ENCODE results near the gene MRPS6.

The MRPS6 gene

DNA sequence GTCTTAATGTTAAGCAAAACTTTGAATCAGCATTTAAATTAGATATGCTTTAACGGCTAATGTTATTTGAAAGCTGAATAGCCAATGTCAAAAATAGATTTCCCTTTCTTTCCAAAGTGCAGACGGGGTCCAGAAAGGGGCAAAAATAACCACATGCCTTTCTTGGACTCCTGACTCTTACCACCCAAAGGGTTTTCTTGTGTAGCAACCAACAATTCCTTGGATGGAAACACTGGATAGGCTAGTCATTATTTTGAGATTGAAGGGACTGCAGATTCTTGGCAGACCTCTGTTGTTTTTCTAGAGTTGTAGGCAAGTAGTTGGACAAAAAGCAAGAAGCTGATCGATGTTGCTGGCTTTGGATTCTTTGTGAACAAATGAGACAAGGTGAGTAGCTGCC lies 107.0 kb downstream of the MRPS6 start:
- no peak for DNase-seq (ENCODE audit: low read depth)

DNA sequence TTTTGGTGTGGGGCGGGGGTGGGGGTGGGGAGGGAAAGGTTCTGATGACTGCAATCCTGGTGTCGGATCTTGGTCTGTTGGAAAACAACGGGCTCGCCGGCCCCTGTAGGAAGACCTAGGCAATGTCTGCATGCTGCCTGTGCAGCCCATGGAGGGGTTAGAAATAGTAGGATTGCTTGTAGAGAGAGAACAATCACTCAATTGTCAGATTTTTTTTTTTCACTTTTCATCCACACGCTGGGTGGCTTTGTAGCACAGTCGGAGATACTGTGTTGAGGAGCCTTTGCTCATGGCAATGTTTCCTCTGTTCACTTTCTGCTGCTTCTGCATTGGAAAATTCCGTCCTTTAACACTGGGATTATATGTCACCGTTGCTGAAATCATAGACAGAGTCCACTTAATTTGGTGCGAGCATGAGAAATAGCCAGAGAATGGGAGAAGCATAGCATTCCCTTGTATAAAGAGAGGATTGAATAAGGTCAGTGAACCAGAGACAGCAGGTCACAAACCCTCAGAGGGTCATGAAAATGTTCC lies 107.5 kb downstream of the MRPS6 start:
- DNase-seq (ENCODE audit: low read depth) = no peak

DNA sequence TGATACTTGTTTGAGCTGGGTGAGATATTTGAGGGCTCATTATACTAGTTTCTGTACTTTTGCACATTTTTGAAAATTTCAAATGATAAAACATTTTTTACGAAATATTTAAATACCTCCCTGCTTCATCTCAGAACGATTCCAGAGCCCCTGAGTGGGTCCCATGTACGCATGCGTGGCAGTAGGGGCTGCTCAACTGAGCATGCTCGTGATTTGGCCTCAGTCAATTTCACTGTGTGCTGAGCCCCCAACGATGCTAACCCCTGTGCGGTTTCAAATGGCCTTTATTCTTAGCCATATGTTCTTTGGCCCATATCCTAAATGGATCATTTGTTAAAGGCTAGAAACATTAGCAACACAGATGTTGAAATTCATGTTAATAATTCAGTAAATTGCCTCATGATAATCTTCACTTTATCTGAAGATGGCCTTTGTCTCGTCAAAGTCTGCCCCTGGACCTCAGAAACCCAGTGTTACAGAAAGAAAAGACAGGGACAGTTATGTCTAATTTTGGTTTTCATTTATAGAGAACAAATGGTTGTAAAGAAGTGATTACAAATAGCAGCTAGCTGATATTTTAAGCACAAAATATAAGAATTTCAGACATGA lies 108.2 kb downstream of the MRPS6 start:
- no peak for DNase-seq (ENCODE audit: low read depth)

DNA sequence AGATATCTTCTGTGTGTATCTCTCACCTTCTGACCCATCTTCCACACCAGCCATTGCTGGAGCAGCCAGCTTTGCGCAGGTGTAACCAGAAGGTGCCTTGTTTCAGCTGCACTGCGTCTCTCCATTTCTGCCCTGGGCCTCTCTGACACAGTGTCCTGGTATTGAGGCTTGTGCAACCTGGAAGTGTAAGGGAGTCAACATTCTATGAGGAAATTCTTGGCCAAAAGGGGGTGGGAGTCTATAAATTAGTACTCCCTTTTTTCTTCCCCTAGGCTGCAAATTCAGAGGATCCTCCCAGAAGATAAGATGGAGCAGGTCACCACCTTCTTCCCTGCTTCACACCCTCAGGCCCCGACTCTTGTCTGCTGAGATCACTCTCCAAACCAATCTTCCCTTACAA lies 109.1 kb downstream of the MRPS6 start:
- DNase-seq (ENCODE audit: low read depth) = no peak

DNA sequence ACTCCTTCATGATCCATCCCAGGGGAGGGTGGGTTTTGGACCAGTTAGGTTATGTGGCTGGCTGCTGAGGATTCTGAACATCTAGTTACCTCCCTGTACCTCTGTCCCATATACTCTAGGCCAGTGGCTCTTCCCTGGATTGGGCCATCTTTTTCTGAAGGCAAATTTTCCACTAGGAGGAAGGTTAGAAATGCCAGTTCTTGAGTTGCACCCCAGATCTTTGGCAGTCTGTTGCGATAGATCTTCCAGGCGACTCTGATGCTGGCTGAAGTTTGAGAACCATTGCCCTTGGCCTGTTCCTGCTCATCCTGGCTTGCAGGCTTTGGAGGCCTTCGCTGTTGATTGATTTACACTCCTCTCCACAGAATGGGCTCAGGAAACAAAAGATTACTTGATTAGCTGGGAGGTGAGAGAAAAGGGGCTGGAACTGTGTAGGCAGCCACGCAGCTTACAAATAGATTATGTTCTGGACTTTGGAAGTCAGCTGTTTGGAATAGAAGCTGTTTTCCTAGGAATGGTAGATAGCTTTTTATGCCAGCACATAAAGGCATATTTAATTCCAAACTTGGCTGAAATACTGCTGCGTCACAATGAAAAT lies 110.1 kb downstream of the MRPS6 start:
- DNase-seq (ENCODE audit: low read depth) = no peak

DNA sequence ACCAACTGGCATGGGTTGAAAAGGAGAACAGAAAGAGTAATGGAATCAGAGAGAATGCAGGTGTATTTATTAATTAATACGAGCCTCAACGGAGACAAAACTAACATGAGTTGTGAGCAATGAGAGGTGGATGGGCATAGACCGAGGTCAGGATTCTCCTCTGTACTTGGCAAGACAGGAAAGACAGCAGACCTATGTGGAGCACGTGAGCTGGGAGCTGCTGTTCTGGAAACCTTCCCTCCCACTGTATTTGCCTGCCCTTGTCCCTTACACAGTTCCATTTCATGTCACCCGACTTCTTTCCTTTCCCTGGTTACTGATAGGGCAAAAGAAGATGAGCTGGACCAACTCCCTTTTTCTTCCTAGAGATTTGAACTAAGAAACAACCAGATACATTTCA lies 110.9 kb downstream of the MRPS6 start:
- no peak for DNase-seq (ENCODE audit: low read depth)

DNA sequence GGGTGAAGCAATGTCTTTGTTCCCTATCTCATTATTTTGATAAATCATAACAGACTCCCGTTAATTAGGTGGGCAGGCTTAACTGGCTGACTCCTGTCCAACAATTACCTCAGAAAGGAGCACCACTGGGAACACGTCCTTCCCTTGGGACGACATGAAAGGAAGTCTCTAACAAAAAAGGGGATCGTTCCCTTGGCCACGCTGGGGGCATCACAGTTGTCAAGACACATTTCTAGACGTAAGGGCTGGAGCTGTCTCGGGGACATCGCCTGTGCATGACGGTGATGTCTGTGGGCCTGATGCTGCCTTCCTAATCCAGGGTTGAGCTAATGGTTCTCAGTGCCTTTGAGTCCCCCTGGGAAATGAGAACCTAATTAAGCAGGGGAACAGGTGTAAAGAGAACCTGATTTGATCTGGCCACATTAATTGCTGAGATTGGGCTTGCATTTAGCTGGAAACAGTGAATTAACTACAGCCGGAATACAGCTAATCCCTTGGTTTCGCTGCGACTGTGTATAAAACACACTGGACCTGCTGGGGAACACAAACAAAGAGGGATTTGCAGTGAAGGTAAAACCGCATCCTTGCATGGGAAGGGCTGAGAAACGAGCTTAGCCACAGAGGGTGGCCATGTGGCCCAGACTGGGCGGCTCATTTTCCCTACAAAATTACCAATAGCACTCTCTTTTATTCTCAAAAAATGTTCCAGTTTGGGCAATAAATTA lies 111.8 kb downstream of the MRPS6 start:
- DNase-seq (ENCODE audit: low read depth) = no peak

DNA sequence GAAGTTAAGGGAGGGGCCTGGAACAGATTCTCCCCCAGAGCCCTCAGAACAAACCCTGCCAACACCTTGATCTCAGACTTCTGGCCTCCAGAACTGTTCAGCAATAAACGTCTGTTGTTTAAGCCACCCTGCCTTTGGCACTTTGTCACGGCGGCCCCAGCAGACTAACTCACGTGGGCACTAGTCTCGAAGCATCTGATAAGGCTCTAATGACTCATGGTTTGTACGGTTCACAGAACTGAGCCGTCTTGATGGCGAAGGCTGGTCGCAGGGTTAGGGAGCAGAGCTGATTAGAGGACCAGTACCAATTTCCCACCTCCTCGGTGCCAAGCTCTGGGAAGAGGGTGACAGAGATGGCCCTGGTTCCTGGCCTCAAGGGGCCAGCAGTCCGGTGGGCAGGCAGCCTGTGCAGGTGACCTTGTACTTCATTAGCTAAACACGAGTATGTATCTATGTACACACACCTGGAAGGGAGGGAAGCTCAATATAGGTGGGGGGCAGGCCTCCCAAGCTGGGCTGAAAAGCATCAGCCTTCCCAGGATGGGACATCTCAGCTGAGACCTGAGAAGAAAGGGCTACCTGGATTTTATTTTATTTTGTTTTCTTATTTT lies 112.8 kb downstream of the MRPS6 start:
- no peak for DNase-seq (ENCODE audit: low read depth)

DNA sequence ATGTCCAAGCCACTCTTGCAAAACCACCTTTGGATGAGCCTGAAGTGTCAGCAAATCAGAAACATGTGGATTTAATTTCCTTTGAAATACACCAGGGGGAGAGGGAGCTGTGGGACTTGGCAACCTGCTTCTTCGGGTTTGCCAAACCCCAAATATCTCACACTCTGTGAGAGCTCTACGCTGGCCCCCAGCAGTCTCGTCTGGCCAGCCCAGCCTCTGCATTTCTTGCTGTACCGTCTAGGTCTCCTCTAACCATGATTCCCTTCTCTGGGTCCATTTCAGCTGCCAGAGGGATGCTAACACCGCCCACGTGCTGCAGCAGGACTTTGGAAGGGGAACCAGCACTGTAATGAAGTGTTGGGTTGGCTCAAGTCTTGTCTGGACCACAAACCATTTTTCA lies 114.6 kb downstream of the MRPS6 start:
- no peak for DNase-seq (ENCODE audit: low read depth)

DNA sequence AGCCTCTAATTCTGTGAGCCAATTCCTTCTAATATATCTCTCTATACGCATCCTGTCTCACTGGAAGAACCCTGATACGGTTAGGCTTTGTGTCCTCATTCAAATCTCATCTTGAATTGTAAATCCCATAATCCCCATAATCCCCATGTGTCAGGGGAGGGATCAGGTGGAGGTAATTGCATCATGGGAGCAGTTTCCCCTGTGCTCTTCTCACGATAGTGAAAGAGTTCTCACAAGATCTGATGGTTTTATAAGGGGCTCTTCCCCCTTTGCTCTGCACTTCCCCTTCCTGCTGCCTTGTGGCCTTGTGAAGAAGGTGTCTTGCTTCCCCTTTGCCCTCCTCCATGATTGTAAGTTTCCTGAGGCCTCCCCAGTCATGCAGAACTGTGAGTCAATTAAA lies 116.1 kb downstream of the MRPS6 start:
- no peak for DNase-seq (ENCODE audit: low read depth)

DNA sequence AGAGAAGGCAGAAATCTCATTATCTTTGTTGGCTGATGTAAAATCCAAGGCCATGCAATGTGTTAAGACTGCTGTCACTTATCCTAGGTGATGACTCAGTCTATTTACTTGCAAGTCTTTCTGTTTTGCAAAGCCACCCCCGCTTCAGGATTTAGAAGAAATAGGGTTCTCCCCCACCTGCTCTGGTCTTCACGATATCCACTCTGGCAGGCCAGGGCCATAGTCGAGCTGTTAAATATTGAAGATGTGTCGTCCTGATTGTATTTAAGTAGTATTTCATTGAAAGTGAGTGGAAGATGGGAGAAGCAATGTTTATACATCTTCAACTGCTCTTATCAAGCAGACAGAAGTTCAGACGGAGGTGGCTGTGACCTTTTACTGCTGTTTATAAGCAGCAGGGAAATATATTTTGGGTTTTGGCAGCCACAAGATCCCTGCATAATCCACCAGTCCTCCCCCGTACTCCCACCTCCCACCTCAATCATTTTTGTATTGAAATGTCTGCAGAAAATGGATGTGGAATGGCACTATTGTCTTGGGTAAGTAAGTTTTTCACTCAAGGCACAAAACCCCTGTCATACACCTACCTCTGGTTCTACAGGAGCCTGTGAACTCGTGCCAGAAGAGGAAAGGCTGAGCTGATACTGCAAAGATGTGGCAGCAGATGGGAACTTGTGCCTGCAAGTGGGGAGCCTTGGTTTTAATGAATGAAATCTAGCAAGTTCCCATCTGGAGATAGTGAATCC lies 117.4 kb downstream of the MRPS6 start:
- no peak for DNase-seq (ENCODE audit: low read depth)

DNA sequence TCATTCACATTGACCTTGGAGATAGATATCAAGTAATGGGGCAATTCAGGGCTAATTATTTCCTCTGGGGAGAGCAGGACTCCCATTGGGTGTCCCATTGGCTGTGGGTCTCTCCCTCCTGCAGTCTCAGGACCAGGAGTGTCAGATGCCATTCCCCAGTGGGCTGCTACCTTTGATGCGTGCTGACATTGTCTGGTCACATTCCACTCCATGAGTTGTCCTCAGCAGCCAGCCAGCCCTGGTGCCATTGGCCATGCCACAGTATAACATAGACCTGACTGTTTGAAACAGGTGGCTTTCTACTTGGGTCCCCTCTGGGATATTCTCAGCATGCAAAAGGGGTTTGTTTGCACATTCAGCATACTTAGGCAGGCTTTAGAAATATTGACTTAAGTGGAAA lies 118.5 kb downstream of the MRPS6 start:
- no peak for DNase-seq (ENCODE audit: low read depth)
